Myometrial cell (primary cell): ENCODE data around the gene ANKRD12. TPM values are rescaled to one million over a fixed set of nuclear protein-coding genes. Genes with fewer than 3 reads are reported as not detected.

Experiments
- total RNA-seq: library from RNA; depleted of rRNA; stranded (reverse); fragments of >200 nt; gene quantifications from 2 replicates; pipeline ENCODE4 v1.2.3, GENCODE V29; 2015

The ANKRD12 gene
- total RNA-seq = 2.3 and 5.7 TPM in 2 replicates

GRCh38 chr18:9136315-9137155 lies at the start of gene ANKRD12:
TSS of gene ANKRD12 (plus strand) at chr18:9136781. CDS start at chr18:9182433, 45,652 bp downstream.

GRCh38 chr18:9102508-9103375 lies 33.8 kb upstream of the ANKRD12 start, which contains the start of gene NDUFV2:
TSS of gene NDUFV2 (plus strand) at chr18:9102699. CDS start at chr18:9102744, 45 bp downstream.

GRCh38 chr18:9334329-9334972 lies 197.9 kb downstream of the ANKRD12 start, which contains the start of gene TWSG1:
TSS of gene TWSG1 (plus strand) at chr18:9334773. CDS start at chr18:9337230, 2,457 bp downstream.

Other genes with a start within 250 kb of the ANKRD12 start
- 165 and 177 TPM in 2 replicates for gene NDUFV2, start 34.1 kb upstream of the ANKRD12 start, total RNA-seq
- gene TWSG1, start 198.0 kb downstream of the ANKRD12 start, total RNA-seq = 83.6 and 106 TPM in 2 replicates